HTERT RPE-1 (cell line): Measurements from ENCODE around the gene COL4A2.

Experiments used
- in situ Hi-C: fragments of 300-500 bp; cut with MboI; formaldehyde crosslinking; loops from 4 replicates; pipeline ENCODE4 v1.14.3; 2020; ENCODE audit warnings: low sequenced_read_pairs

COL4A2 gene

DNA sequence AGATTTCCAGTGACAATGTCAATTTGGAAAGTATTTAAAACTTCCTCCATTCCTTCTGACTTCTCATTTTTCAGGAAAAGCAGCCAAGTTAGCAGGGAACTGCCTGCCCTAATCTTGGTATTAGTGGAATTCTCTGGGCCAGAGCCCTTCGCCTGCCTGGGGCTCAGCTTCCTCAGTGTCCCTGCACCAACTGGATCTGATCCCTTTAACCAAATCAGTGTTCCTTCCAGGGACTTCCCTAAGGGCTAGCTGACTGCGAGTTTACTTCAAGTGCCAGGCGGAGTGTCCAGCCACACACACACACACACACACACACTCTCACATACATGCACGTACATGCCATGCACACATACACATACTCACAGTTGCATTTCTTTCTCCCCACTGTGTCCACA, 234.4 kb downstream of the COL4A2 start:
- in situ Hi-C loops = no loop called here

GRCh38 chr13:110542169-110542796, 235.2 kb downstream of the COL4A2 start:
- in situ Hi-C loops = no loop called here

DNA sequence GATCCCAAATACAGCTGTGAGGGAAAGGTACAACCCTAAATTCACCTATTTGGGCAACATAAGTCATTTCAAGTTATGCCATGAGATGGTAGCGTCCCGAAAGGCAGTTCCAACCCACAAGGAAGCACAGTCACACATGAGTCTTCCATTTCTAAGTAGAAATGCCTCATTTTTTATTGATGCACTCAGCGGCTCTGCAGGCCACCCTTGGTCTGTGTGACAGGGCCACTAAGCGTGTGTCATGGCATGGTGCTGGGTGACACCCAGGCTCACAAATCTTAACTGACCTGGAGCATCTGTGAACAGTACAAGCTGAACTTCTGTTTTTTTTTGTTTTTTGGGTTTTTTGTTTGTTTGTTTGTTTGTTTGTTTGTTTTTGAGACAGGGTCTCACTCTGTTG, 239.3 kb downstream of the COL4A2 start:
- in situ Hi-C loops = no loop called here

DNA sequence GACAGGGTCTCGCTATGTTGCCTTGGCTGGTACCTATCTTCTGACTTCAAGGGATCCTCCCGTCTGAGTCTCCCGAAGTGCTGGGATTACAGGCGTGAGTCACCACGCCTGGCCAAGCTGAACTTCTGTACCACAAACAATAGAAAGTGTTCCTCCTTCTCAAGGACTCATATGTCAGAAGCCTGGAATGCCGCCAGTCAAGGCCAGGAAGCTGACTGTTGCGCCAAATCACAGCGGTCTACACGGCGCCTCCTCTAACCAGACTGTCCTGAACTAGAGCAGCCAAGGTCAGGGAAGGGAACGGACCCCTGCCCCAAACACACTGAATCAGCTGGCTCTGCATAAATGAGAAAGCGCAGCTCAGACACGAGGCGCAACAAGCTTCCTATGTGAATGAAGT, 239.8 kb downstream of the COL4A2 start:
- in situ Hi-C loops = no loop called here

GRCh38 chr13:110548891-110549794, 242.1 kb downstream of the COL4A2 start:
- in situ Hi-C loops = no loop called here

DNA sequence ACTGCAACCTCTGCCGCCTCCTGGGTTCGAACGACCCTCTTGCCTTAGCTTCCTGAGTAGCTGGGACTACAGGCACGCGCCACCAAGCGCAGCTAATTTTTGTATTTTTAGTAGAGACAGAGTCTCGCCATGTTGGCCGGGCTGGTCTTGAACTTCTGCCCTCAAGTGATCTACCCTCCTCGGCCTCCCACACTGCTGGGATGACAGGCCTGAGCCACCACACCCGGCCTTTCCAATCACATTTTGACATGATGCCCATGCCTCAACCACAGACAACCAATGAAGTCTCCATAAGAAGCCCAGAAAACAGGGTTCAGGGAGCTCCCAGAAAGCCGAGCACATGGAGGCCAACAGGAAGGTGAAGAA, 242.7 kb downstream of the COL4A2 start:
- in situ Hi-C loops = no loop called here

DNA sequence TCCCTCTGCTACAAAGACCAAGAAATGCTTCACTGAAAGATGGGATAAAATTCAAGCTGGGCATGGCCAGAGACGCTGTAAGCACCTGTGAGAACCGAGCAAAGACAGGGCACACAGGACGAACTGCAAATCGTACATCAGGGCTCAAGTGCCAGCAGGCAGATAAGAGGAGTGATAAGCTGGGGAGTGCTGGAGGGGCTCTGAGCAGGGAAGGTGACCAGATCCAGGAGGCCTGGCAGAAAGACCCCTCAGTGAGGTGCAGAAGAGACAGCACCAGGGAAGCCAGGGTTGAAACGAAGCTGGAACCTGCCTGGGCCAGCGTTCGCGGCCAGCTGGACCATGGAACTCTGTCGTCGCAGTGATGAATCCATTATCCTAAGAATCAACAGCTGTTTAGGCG, 244.2 kb downstream of the COL4A2 start:
- in situ Hi-C loops = no loop called here

DNA sequence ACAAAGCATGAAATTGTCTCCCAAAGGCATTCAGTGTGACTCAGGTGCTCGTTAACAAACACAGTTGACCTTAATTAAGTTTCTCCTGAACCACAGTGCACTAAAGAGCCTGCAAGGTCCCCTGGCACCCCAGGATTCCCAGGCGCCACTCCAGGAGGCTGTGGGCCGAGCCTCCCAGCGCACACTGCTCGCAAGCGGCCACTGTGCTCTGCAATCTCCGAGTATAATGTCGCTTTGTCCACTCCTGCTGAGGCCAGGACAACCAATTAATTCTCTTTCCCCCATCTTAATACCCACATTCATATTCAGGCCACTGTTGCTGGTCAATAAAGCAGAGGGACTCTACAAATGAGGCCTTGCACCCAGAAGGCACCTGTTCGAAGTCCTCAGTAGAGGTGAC, 245.7 kb downstream of the COL4A2 start:
- in situ Hi-C loops = no loop called here

DNA sequence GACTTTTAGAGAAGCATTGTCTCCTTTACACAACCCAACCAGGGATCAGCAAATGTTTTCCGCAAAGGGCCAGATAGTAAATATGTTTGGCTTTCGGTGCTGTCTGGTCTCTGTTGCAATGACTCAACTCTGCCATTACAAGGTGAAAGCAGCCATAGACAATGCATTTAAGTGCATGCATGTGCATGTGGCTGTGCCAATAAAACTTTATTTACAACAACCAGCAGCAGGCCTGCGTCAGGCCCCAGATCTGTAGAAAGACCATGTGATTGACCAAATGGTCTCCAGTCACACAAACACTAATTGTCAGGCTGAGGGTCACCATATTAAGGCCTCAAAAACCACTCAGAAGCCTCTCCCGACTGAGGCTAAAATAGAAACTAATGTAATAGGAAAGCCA, 246.3 kb downstream of the COL4A2 start:
- in situ Hi-C loops = no loop called here

- in situ Hi-C loops = no loop called here
These were observed 247.2 kb downstream of the COL4A2 start for GRCh38 chr13:110554227-110554836.

DNA sequence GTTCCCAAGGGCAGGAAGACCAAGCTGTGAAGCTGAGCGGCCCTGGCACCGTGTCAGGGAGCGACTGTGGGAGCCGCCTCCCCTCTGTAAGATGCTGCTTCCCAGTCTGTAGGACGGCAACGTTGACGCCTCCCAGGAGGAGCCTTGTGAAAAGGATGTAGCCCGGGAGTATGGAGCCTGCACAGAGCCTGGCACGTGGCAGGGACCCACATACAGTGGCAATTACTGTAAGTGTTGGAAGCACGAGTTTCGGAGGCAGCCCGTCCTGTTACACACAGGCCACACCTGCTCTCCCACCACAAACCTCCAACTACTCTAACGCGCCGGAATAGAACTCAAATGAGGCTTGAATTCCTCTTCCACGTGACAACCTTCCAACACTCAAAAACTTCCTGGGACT, 247.9 kb downstream of the COL4A2 start:
- in situ Hi-C loops = no loop called here

- in situ Hi-C loops = no loop called here
These were observed 248.6 kb downstream of the COL4A2 start for GRCh38 chr13:110555601-110556223.

DNA sequence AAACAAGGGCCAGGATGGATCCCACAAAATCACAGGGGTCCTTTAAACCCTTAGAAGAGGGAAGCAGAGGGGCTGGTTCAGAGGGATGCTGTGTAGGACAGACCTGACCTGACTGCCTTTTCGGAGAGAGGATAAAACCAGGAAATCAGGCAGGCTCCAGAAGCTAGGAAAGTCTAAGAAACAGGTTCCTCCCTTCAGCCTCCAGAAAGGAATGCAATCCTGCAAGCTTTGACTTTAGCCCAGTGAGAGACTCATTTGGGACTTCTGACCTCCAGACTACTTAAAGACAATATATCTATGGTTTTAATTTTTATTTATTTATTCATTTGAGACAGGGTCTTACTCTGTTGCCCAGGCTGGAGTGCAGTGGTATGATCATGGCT, 249.1 kb downstream of the COL4A2 start:
- in situ Hi-C loops = no loop called here

DNA sequence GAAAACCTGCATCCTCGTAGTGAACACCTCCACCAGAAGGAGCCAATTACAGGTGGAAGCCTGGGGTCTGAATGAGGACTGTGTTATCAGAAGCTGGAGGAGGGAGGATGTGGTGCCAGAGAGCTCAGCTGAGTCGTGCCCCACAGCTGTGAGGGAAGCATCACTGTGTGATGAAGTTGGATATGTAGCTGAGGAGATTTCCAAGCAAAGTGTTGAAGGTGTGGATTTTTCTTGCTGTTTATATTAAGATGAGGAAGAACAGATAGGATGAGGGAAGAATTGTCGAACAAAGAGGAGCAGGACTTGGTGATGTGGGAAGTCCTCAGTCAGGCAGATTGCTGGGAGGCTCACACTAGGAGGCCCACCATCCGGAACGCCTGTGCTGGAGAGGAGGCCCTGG, 250.0 kb downstream of the COL4A2 start:
- in situ Hi-C loops = no loop called here

DNA sequence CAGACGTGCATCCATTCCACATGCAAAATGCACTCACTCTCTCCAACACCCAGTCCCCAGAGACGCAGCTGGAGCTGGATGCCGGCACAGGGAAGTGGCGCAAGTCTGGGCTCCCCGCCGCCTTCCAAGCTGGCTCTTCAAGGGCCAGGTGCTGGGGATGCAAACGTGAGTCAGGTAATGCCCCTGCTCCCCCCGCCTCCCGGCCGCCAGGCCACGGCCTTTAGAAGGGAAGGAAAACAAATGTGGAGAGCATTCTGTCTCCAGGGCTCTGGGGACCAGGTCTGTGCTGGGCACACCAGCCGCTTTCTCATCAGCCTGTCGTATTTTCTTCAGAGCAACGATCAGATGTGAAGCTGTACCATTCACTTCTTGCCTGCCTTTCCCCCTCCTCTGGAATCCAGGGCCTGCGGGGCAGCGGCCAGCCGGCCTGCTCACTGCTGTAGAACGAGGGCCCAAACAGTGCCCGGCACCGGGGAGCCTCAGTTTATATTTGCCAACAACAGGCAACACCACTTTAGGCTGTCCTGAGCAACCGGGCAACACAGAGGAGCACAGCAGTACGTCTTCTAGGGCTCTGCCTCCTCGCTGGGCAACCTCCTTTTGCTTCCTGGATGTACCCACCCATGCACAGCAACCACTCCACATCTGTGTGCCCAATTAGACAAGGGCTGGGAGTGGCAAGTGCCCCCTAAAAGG, 250.7 kb downstream of the COL4A2 start:
- in situ Hi-C loops = no loop called here

GRCh38 chr13:110559429-110559943, 252.4 kb downstream of the COL4A2 start:
- in situ Hi-C loops = no loop called here

DNA sequence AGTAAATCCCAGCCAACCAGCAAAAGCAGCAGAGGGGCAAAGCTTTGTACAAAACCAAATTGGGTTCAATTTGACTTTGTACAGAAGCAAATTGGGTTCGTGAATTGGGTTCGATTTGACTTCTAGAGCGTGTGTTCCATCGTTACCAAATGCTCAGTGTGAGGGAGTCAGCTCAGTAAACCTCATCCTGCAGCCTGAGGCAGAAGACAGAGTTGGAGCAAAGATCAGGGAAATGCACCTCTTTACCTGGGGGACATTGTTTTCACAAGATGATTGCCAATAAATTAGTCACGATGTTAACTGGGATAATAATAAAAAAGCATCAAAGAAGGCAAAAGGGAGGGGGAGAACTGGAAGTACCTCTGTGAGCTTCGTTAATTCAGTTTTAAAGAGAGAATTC, 252.9 kb downstream of the COL4A2 start:
- in situ Hi-C loops = no loop called here

DNA sequence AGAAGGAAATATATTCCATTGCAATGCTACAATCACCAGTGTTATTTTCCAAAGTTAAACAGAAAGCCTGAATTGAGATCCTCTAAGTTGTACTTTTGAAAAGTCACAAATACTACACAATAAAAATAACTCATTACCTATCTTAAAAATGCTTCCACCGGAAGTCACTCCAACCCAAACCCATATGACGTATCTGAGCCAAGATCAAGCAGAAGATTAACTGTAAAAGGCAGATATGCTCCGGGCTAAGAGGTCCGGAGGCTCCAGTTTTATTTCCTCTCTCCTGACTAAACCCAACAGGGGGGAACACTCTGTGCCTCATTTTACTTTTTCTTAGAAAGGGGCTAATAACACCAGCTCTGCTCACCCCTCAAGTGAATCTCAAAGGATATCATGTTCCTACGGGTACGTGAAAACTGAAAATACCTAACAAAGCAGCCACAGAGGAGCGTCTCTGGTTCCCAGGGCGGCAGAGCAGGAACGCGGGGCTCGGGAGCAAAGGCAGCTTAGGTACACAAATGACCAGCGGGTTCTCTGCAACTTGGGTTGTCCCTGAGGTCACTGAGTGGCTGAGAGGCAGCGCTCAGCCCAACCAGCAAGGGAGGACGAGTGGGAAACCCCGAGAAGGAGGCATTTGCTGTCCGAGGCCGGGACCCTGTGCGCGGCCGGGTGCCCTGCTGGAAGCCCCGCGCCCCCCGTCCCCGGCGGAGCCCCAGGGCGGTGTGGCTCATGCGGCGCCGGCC, 253.7 kb downstream of the COL4A2 start:
- in situ Hi-C loops = no loop called here

- in situ Hi-C loops = no loop called here
These were observed 254.4 kb downstream of the COL4A2 start, which contains the start of gene RAB20 for GRCh38 chr13:110561344-110562035. Gene RAB20 (minus strand): TSS chr13:110561722. CDS start chr13:110561519, 203 bp downstream.
